ENCODE data around the gene SLC1A2.

Gene SLC1A2

GRCh38 chr11:35223991-35224390 lies 195.4 kb downstream of the SLC1A2 start:
- DNase-seq (ENCODE audit: low spot score) = no peak

- DNase-seq (ENCODE audit: low spot score) = peak; percentile 30
These were observed 196.0 kb downstream of the SLC1A2 start for GRCh38 chr11:35223371-35223796.

- no peak for DNase-seq (ENCODE audit: low spot score)
These were observed 200.4 kb downstream of the SLC1A2 start for GRCh38 chr11:35218956-35219355.

- DNase-seq (ENCODE audit: low spot score) = no peak
These were observed 202.2 kb downstream of the SLC1A2 start for GRCh38 chr11:35216962-35217678.

GRCh38 chr11:35215945-35216344 lies 203.4 kb downstream of the SLC1A2 start:
- no peak for DNase-seq (ENCODE audit: low spot score)

- DNase-seq (ENCODE audit: low spot score) = peak; percentile 15
These were observed 204.6 kb downstream of the SLC1A2 start for GRCh38 chr11:35214792-35215193.

- no peak for DNase-seq (ENCODE audit: low spot score)
These were observed 205.1 kb downstream of the SLC1A2 start for GRCh38 chr11:35214226-35214770.

- DNase-seq (ENCODE audit: low spot score) = no peak
These were observed 207.4 kb downstream of the SLC1A2 start for GRCh38 chr11:35211952-35212351.

- no peak for DNase-seq (ENCODE audit: low spot score)
These were observed 208.3 kb downstream of the SLC1A2 start for GRCh38 chr11:35210876-35211546.

- no peak for DNase-seq (ENCODE audit: low spot score)
These were observed 210.6 kb downstream of the SLC1A2 start for GRCh38 chr11:35208795-35209194.

- DNase-seq (ENCODE audit: low spot score) = no peak
These were observed 211.6 kb downstream of the SLC1A2 start for GRCh38 chr11:35207471-35208403.

GRCh38 chr11:35206616-35207015 lies 212.7 kb downstream of the SLC1A2 start:
- DNase-seq (ENCODE audit: low spot score) = no peak

- DNase-seq (ENCODE audit: low spot score) = no peak
These were observed 214.7 kb downstream of the SLC1A2 start for GRCh38 chr11:35204614-35205013.
